GM23248 (cell line): ENCODE measurements around the gene PCMT1.

Experiments used
- EZH2 ChIP-seq: fragments of 200-600 bp; sonication (generic); IDR thresholded peaks from 2 replicates; pipeline ENCODE4 v1.6.1; 2018; ENCODE audit warnings: antibody characterized with exemption, mild to moderate bottlenecking; ENCODE audit not compliant: insufficient read depth, poor library complexity, severe bottlenecking
- EZH2phosphoT487 ChIP-seq: fragments of 200-600 bp; sonication (generic); IDR thresholded peaks from 2 replicates; pipeline ENCODE4 v1.6.1; 2018; ENCODE audit warnings: antibody characterized with exemption, moderate library complexity, mild to moderate bottlenecking, low read depth; ENCODE audit not compliant: insufficient read depth

- TF ChIP-seq EZH2 = no peak
- TF ChIP-seq EZH2phosphoT487 = no peak
Observed at GRCh38 chr6:149779644-149779963, 30.1 kb downstream of the PCMT1 start.
